AG04450 (cell line): Measurements from ENCODE around the gene MORC1. TPM values are rescaled to one million over a fixed set of nuclear protein-coding genes. Genes with fewer than 3 reads are reported as not detected.

Experiments
- CTCF ChIA-PET: fragments of 300-600, 350-600 bp; formaldehyde crosslinking; extraction: SDS; loops from one replicate; lab custom pipeline; 2022; ENCODE audit warnings: antibody characterized with exemption, inconsistent platforms; lab: Charles Lee
- POLR2A ChIA-PET: fragments of 350-600 bp; formaldehyde crosslinking; extraction: SDS; loops from one replicate; lab custom pipeline; 2021; ENCODE audit warnings: antibody characterized with exemption, inconsistent platforms; lab: Yijun Ruan, JAX
- DNase-seq: peaks from one replicate; pipeline ENCODE4 v3.0.0-alpha.2; 2011; ENCODE audit warnings: low read depth, low spot score
- H3K27ac ChIP-seq: one replicate; pipeline ENCODE4 v1.5.1; 2012; ENCODE audit warnings: low read depth, low read length, control low read depth
- H3K27me3 ChIP-seq: one replicate; pipeline ENCODE4 v1.6.0; 2012; ENCODE audit warnings: low read length; ENCODE audit not compliant: control insufficient read depth, insufficient read depth
- H3K4me3 ChIP-seq: 2 replicates; pipeline ENCODE4 v1.5.1; 2011; ENCODE audit warnings: mild to moderate bottlenecking, low read depth, low read length, control low read depth
- H3K9me3 ChIP-seq: 2 replicates; pipeline ENCODE4 v1.5.1; 2012; ENCODE audit warnings: low read length; ENCODE audit not compliant: control insufficient read depth, insufficient read depth
- polyA plus RNA-seq: library from polyadenylated mRNA; depleted of rRNA; stranded (reverse); fragments of >200 nt; gene quantifications from 2 replicates; pipeline ENCODE4 v1.2.3, GENCODE V29; 2011
- TF ChIP-seq, protein P1 (sequence below): IDR thresholded peaks from 2 replicates; pipeline ENCODE4 v1.5.1; 2011; ENCODE audit warnings: low read depth, low read length, control low read depth, inconsistent platforms

MORC1 gene
- polyA plus RNA-seq, 1 experiment = not detected

DNA sequence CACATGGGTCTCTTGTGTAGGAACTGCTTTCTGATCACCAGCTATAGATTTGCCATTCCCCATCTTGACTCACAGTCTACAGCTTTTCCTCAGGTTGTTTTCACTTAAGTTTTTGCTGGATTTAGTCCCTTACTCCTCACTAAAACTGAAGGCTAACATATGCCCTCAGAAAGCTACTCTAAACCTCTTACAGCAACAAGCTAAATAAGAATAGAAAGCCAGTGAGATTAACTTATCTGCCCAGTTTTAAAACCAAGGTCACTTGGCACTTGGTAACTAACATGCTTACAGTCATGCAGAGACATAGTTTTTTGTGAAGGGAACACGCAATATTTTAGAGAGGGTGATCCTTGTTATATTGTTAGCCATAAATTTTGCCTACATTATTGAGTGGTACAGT is 164.2 kb downstream of the MORC1 start, which contains the start of gene GUCA1C:
TSS of gene GUCA1C (minus strand) at position 180 of the 400 bp plus-strand sequence. CDS start at position 63, 117 bp downstream.
- CTCF ChIA-PET = no interaction called here
- POLR2A ChIA-PET = no interaction called here
- H3K4me3 ChIP-seq = no peak within 1 kb of the TSS
- H3K27ac ChIP-seq = no peak within 1 kb of the TSS
- TF ChIP-seq, protein P1, sequence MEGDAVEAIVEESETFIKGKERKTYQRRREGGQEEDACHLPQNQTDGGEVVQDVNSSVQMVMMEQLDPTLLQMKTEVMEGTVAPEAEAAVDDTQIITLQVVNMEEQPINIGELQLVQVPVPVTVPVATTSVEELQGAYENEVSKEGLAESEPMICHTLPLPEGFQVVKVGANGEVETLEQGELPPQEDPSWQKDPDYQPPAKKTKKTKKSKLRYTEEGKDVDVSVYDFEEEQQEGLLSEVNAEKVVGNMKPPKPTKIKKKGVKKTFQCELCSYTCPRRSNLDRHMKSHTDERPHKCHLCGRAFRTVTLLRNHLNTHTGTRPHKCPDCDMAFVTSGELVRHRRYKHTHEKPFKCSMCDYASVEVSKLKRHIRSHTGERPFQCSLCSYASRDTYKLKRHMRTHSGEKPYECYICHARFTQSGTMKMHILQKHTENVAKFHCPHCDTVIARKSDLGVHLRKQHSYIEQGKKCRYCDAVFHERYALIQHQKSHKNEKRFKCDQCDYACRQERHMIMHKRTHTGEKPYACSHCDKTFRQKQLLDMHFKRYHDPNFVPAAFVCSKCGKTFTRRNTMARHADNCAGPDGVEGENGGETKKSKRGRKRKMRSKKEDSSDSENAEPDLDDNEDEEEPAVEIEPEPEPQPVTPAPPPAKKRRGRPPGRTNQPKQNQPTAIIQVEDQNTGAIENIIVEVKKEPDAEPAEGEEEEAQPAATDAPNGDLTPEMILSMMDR = no peak
- H3K27me3 ChIP-seq = no peaks in the 10 kb centered on the region
- no peak for DNase-seq
- no peaks in the 10 kb centered on the region for H3K9me3 ChIP-seq

DNA sequence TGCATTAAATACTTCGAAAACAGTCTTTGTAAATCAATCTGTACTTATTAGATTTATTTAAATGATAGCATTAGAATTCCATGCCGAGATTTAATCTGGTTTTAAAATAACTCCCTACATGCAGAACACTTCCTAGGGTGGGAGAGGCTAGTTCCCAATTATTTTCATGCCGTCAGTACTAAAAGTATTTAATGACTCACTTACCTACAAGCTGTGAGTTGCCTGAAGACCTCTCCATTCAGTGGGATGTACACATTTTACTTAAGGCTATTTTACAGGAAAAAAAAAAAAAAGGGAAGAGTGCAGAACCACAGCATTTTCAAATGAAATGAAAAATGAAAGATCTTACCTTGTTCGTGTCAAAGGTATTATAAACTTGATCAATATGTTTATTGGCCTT is 164.7 kb downstream of the MORC1 start:
- H3K4me3 ChIP-seq = no peak overlapping the region
- no peak for DNase-seq
- no peaks in the 10 kb centered on the region for H3K27me3 ChIP-seq
- no peak overlapping the region for H3K27ac ChIP-seq
- ChIA-PET POLR2A (no interaction called here), CTCF (no interaction called here)
- H3K9me3 ChIP-seq = no peaks in the 10 kb centered on the region
- TF ChIP-seq, protein P1 = no peak

DNA sequence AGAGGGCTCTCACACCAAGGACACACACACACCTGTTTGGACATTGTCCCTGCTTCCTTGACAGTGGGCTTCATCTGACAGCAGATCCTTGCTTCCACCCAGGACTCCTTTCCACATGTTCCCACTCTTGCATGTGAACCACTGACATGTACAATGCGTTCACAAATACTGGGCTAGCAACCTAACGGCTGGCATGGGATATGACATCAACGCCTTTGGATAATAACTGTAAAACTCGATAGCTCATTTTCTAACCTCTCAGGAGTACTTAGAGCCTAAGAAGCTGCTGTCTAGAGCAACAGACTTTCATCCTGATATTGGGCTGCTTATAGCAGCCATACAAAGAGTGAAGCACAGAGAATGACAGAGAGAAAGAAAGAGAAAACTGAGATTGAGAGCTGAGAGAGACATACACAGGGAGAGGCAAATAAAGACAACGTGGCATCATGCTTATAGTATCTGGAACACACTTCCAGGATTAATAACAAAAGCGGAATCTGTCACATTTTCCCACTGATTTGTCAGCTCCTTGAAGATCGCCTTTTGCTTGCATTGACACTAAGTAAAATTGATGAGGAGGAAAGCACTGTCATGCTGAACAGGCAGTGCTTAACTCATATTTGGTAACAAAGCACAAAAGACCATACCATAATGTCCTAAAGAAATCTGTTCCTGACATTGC is 166.0 kb downstream of the MORC1 start:
- no peaks in the 10 kb centered on the region for H3K9me3 ChIP-seq
- CTCF ChIA-PET = no interaction called here
- POLR2A ChIA-PET = no interaction called here
- TF ChIP-seq, protein P1 = no peak
- H3K27ac ChIP-seq = no peak overlapping the region
- no peak overlapping the region for H3K4me3 ChIP-seq
- no peaks in the 10 kb centered on the region for H3K27me3 ChIP-seq
- no peak for DNase-seq

DNA sequence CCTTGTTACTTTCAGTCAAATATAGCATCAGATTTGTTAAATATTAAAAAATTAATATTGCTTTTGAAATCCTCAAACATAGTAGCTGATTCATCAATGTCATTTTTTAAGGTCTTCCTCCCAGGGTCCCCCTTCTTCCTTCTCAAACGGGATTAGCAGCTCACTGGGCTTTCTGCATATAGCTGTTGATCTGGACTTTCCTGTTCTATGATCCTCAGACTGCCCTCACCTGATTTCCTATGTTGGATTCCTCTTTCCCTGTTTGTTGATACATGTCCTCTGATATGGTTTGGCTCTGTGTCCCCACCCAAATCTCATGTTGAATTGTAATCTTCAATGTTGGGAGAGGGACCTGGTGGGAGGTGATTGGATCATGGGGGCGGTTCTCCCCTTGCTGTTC is 170.1 kb downstream of the MORC1 start:
- no peak for DNase-seq
- ChIA-PET CTCF (interaction anchor here (1.2 to 1.3 kb wide), 2 partner anchors 32 to 285 kb away, joined by 3 to 5 read pairs; no protein-coding TSS in a partner anchor), POLR2A (no interaction called here)
- TF ChIP-seq, protein P1 = no peak
- Histone ChIP-seq H3K4me3 (no peak overlapping the region), H3K9me3 (no peaks in the 10 kb centered on the region), H3K27me3 (no peaks in the 10 kb centered on the region), H3K27ac (no peak overlapping the region)

DNA sequence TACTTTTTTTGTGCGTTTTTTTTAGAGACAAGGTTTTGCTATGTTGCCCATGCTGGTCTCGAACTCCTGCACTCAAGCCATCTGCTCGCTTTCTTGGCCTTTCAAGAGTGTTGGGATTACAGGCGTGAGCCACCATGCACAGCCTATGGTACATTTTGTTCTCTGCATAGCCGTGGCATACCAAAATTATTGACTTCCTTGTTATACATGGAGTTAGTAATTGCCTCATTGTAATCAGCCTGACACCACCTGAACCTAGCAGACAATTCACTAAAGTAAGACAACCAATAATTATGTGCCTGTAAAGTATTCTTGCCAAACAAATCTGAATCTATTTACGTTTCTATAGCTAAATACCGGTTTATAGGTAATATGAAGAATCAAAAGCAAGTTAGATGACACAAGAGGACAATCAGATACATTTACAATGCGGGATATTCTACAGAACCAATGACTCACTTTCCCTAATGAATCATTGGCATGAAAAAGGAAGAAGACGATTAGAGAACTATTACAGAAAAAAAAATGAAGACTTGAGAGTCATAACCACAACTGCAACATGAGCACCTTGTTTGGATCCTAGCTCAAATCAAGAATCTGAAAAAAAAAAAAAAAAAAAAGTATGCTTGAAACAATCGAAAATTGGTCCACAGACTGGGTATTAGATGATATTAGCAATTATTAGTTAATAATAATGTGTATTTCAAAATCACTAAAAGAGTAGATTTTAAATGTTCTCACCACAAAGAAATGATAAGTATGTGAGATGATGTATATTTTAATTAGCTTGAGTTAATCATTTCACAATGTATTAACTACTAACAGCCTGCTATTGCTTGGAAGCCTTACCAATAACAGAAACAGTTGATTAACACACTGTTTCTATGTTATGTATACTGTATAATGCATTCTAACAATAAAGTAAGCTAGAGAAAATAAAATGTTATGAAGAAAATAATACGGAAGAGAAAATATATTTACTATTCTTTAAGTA is 171.3 kb downstream of the MORC1 start:
- ChIA-PET CTCF (interaction anchor here (0.6 to 1.3 kb wide), 3 partner anchors 31 to 284 kb away, joined by 3 to 5 read pairs (median 4); no protein-coding TSS in a partner anchor), POLR2A (no interaction called here)
- H3K27ac ChIP-seq = no peak overlapping the region

More for the DNA sequence above, 171.3 kb downstream of the MORC1 start:
- TF ChIP-seq, protein P1 = no peak
- H3K27me3 ChIP-seq = no peaks in the 10 kb centered on the region
- no peaks in the 10 kb centered on the region for H3K9me3 ChIP-seq
- no peak for DNase-seq
- no peak overlapping the region for H3K4me3 ChIP-seq
